Effector memory CD8-positive, alpha-beta T cell (primary cell): ENCODE data around the gene PAX5.

Source experiments
- ATAC-seq: fragments of 150-1000 bp; cut with Tn5 transposase; replicated peaks from 2 replicates; pipeline ENCODE4 v1.10.0; 2021; ENCODE audit warnings: mild to moderate bottlenecking, moderate library complexity
- DNase-seq, 3 experiments: peaks; one replicate each; pipeline ENCODE4 v3.0.0; 2021
- H3K27ac Mint-ChIP-seq, 2 donors: one replicate each; pipeline ENCODE4 v1.8.0; 2022; ENCODE audit warnings: mild to moderate bottlenecking in 2 of 2, mixed read lengths in 2 of 2, moderate library complexity in 2 of 2
- H3K27me3 Mint-ChIP-seq, 2 donors: one replicate each; pipeline ENCODE4 v1.8.0; 2022; ENCODE audit warnings: mixed read lengths in 2 of 2
- H3K36me3 Mint-ChIP-seq: one replicate; pipeline ENCODE4 v1.8.0; 2022; ENCODE audit warnings: mild to moderate bottlenecking, moderate library complexity, mixed read lengths; ENCODE audit not compliant: insufficient read depth
- H3K4me1 Mint-ChIP-seq, 2 donors: one replicate each; pipeline ENCODE4 v1.8.0; 2022; ENCODE audit warnings: low read depth in 2 of 2, mixed read lengths in 2 of 2
- H3K4me3 Mint-ChIP-seq, 2 donors: one replicate each; pipeline ENCODE4 v1.8.0; 2022; ENCODE audit warnings: mild to moderate bottlenecking in 2 of 2, mixed read lengths in 2 of 2, moderate library complexity in 2 of 2
- H3K9me3 Mint-ChIP-seq, 2 donors: one replicate each; pipeline ENCODE4 v1.8.0; 2022; ENCODE audit warnings: mixed read lengths in 2 of 2

The PAX5 gene

DNA sequence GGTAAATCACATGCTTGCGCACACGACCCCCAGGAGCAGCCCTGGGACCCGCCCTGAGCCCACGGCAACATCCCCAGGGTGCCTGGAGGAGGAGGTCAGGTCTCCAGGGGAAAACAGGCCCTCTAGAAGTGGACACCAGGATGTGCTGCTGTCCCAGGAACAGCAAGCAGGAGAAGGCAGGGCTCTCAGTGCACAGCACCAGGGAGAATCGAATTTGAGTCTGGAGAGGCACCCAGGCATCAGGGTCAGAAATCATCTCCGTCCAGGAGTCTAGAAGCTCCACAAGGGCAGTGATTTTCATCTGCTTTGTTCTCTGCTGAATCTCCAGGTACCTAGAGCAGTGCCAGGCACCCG, 93.6 kb downstream of the PAX5 start:
- no peaks in the 10 kb centered on the region for H3K36me3 Mint-ChIP-seq
- no peak for DNase-seq
- H3K9me3 Mint-ChIP-seq, result no peaks in the 10 kb centered on the region
- H3K4me1 Mint-ChIP-seq, result no peaks in the 10 kb centered on the region
- no peak for ATAC-seq
- peaks cover 21 to 45% of the 10 kb centered on the region in 2 donors for H3K27me3 Mint-ChIP-seq
- no peak overlapping the region for H3K4me3 Mint-ChIP-seq
- H3K27ac Mint-ChIP-seq, result no peak overlapping the region

DNA sequence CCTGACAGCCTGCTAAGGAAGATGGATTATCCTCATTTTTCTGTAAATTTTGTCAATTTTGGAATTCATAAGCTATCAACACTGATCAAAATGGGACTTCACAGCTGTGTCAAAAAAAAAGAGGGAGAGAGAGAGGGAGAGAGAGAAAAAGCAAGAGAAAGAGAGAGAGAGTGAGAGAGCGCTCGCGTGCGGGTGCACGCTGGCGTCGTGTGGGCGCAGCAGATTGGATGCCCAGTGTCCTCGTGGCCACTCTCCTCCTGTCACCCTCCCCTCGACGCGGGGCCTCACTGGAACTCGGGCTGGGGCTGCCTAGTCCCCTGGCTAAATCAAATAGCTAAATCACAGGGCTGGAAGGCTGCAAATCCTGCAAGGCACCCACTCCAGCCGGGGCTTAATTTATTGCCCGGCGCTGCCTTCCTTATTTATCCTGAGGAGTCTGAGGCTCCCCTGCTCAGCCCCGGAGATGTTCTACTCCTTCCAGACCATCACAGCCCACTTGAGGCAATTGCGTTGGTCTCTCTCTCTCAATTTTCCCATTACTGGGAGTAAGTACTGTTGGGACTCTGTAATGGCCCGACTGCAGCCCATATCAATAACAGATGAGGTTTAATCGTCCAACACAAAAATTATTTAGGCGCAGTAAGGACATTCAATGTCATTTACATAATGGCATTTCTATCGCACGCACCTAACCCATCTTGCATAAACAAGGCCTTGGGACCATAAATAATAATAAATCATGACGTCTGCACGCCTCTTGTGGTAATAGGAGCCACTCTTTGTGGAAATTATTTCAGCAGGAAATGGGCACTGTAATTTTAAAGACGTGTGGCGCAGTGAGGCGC, 94.2 kb downstream of the PAX5 start:
- H3K27me3 Mint-ChIP-seq, result peaks cover 21 to 51% of the 10 kb centered on the region in 2 donors
- no peaks in the 10 kb centered on the region for H3K36me3 Mint-ChIP-seq
- no peak for ATAC-seq
- H3K9me3 Mint-ChIP-seq, result no peaks in the 10 kb centered on the region
- DNase-seq, result no peak
- H3K27ac Mint-ChIP-seq, result no peak overlapping the region
- no peak overlapping the region for H3K4me3 Mint-ChIP-seq
- no peaks in the 10 kb centered on the region for H3K4me1 Mint-ChIP-seq

DNA sequence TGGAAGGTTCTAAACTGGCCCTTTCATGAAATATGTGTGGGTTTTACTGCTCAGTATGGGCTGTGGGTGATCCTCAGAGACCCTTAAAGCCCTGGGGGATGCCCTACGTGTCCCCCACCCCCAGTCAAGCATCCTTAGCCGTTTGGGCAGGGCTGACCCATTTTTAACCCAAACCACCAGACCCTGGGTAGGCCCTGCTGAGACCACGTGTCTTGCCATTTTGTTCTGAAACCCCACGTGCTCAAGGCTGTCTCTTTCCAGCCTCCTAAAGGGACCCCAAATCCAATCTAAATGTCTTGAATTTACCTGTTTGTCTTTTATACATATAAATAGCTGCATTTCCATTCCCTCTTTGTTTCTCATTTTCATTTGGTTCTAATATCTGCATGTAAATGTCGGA, 94.9 kb downstream of the PAX5 start:
- Mint-ChIP-seq H3K4me1 (no peaks in the 10 kb centered on the region), H3K4me3 (no peak overlapping the region), H3K9me3 (no peaks in the 10 kb centered on the region), H3K27ac (no peak overlapping the region), H3K27me3 (peaks cover 21 to 48% of the 10 kb centered on the region in 2 donors), H3K36me3 (no peaks in the 10 kb centered on the region)
- ATAC-seq (no peak), DNase-seq (no peak)

DNA sequence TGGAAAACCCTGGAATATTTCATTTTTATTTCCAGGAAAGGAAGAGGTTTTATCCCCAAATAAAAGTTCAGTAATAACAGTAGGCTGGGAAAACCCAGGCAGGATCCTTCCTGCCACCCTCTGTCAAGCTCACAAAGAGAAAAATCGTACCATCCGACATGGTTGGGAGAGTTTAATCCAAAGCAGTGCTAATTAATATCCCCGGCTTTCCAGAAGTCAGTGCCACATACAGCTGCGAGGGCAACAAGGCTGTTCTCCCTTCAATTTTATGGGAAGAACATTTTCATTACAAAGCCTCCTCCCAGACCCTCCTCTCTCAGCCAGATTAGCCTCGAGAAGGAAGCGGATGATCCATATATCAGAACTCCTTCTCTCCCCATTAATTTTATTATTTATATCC, 95.5 kb downstream of the PAX5 start:
- Mint-ChIP-seq H3K36me3 (no peaks in the 10 kb centered on the region), H3K9me3 (no peaks in the 10 kb centered on the region), H3K27me3 (peaks cover 21 to 54% of the 10 kb centered on the region in 2 donors), H3K27ac (no peak overlapping the region), H3K4me3 (no peak overlapping the region), H3K4me1 (no peaks in the 10 kb centered on the region)
- no peak for ATAC-seq
- no peak for DNase-seq

DNA sequence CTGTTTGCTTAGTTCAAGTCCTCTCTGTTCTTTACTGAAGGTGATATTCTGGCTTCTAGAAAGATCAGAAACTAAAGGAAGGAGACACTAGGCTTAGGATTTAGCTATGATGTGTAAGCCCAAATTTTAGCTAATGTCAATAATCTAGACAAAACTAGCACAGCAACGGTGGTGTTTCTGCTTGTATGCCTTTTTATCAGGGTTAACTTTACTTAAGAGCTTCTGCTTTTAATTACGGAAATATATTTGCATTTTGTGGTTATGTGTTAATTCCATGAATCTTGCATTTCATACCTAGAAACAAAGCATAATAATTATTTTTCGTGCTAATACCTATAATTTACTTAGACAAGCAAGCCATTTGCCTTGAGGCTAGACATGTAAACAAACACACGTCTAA, 96.1 kb downstream of the PAX5 start:
- DNase-seq (no peak), ATAC-seq (no peak)
- H3K36me3 Mint-ChIP-seq, result no peaks in the 10 kb centered on the region
- no peak overlapping the region for H3K4me3 Mint-ChIP-seq
- H3K27me3 Mint-ChIP-seq, result peaks cover 18 to 61% of the 10 kb centered on the region in 2 donors
- no peaks in the 10 kb centered on the region for H3K9me3 Mint-ChIP-seq
- no peaks in the 10 kb centered on the region for H3K4me1 Mint-ChIP-seq
- no peak overlapping the region for H3K27ac Mint-ChIP-seq

DNA sequence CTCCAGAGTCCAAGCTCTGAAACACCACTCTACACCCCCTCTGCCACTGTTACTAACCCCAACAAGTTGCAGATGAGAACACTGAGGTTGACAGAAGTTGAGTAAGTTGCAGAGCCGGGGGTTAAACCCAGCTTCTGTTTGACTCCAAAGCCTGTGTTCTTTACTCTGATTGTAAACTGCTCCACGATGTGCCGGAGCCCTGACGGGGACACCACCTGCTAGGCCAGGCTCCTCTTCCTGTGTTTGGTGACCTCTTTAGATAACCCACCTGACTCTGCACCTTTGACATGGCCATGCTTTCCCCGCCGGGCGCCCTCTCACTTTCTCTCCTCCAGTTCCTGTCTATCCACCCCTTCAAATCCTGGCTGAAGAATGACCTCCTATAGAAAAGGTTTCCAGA, 96.7 kb downstream of the PAX5 start:
- no peaks in the 10 kb centered on the region for H3K4me1 Mint-ChIP-seq
- no peak overlapping the region for H3K27ac Mint-ChIP-seq
- H3K36me3 Mint-ChIP-seq, result no peaks in the 10 kb centered on the region
- ATAC-seq (no peak), DNase-seq (no peak)
- H3K9me3 Mint-ChIP-seq, result peaks cover under 1 to 3% of the 10 kb centered on the region in 2 donors
- peaks cover 17 to 66% of the 10 kb centered on the region in 2 donors for H3K27me3 Mint-ChIP-seq
- no peak overlapping the region for H3K4me3 Mint-ChIP-seq

DNA sequence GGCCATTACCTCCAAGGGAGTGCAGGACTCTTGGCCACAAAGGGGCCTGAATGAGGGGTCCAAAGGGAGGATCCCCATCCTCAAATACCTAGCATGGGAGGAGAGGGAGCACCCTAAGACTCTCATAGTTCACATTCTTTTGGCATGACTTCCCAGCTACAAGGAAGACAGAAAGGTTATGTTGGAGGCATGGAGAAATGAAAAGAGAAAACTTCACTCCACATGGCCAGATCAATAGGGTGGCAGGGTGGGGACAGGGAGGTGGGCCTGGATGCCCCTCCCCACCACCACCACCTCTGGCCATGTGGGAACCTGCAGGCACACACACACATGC, 97.6 kb downstream of the PAX5 start:
- no peaks in the 10 kb centered on the region for H3K36me3 Mint-ChIP-seq

DNA sequence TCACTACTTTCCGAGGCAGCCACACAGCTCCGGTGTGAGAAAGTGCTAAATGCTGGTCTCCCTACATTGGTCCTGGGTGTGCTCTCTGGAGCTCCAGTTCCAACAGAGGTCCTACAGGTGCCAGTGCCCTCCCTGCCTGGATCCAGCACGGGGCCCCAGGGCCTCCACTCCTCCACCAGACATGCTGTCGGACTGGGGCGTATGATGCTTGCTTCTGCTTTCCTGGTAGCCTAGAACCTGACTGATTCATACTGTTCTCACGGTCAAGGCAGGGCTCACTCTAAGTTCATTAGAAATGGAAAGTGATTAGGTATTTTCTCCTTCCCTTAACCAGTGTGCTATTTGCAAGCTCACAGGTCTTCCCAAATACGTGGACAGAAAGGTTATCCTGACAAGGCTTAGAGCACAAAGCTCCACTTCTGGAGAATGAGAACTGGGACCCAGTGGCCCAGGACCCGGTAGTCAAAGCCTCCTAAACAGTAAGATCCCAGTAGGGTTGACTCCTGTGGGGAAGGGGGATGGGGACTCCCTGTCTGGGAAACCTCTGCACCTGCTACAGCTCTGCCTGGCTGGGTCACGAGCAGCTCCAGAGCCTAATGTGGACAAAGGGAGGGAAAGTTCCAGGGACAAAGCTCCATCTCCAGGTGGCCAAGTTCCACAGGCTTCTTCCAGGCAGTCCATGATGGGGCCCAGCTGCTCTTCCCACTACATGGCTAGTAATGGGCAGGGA, 98.1 kb downstream of the PAX5 start:
- ATAC-seq, result no peak
- Mint-ChIP-seq H3K27ac (no peak overlapping the region), H3K4me1 (no peaks in the 10 kb centered on the region), H3K4me3 (no peak overlapping the region), H3K9me3 (peaks cover 2 to 7% of the 10 kb centered on the region in 2 donors), H3K27me3 (peaks cover 23 to 65% of the 10 kb centered on the region in 2 donors), H3K36me3 (no peaks in the 10 kb centered on the region)
- no peak for DNase-seq

More for the DNA sequence above, 97.6 kb downstream of the PAX5 start:
- Mint-ChIP-seq H3K27ac (no peak overlapping the region), H3K27me3 (peaks cover 23 to 65% of the 10 kb centered on the region in 2 donors), H3K9me3 (peaks cover 2 to 7% of the 10 kb centered on the region in 2 donors), H3K4me1 (no peaks in the 10 kb centered on the region), H3K4me3 (no peak overlapping the region)
- ATAC-seq (no peak), DNase-seq (no peak)

DNA sequence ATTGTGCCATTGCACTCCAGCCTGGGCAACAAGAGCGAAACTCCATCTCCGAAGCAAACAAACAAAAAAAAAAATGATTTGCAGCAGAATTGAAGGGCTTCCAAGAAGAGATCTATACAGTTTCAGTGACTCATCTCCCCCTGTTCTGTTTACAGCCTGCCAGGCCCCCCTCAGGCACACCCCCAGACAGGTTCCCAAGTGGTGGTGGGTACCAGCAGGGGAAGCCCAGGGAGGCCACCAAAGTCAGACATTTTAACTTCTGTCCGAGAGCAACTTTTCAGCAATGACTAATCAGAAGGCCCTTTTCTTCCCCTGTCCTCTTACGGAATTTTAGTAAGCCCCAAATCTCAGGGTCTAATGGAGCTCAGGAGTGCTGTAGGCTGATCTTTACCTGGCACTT, 98.7 kb downstream of the PAX5 start:
- no peak for ATAC-seq
- Mint-ChIP-seq H3K27me3 (peaks cover 20 to 65% of the 10 kb centered on the region in 2 donors), H3K4me1 (no peaks in the 10 kb centered on the region), H3K4me3 (no peak overlapping the region), H3K27ac (no peak overlapping the region), H3K36me3 (no peaks in the 10 kb centered on the region), H3K9me3 (peaks cover 2 to 7% of the 10 kb centered on the region in 2 donors)
- DNase-seq, result no peak

DNA sequence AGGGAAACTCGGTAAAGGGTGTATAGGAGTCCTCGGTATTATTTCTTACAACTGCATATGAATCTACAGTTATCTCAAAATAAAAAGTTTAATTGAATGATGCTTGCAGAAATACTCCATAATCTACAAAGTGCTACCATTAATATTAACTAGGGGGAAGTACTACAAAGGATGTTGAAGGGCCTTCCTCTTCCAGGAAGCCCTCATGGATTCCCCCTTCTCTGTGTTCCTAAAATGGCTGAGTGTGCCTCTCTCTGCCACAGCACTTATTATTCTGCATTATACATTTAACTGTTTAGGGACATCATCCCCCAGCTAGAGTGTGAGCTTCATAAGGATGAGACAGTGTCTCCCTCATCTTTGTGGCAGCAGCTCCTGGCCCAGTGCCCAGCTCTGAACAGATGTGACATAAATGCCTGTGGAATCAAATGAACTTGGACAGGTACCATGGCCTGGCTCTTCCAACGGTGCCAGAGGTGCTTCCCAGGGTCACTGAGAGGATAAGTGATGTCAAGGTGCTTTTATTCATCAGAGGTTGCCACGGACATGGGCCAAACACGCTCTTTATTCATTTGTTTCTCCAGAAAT, 99.5 kb downstream of the PAX5 start:
- Mint-ChIP-seq H3K9me3 (peaks cover 2 to 7% of the 10 kb centered on the region in 2 donors), H3K36me3 (no peaks in the 10 kb centered on the region), H3K27me3 (peaks cover 18 to 64% of the 10 kb centered on the region in 2 donors), H3K4me1 (no peaks in the 10 kb centered on the region), H3K4me3 (no peak overlapping the region), H3K27ac (no peak overlapping the region)
- ATAC-seq (no peak), DNase-seq (no peak)

DNA sequence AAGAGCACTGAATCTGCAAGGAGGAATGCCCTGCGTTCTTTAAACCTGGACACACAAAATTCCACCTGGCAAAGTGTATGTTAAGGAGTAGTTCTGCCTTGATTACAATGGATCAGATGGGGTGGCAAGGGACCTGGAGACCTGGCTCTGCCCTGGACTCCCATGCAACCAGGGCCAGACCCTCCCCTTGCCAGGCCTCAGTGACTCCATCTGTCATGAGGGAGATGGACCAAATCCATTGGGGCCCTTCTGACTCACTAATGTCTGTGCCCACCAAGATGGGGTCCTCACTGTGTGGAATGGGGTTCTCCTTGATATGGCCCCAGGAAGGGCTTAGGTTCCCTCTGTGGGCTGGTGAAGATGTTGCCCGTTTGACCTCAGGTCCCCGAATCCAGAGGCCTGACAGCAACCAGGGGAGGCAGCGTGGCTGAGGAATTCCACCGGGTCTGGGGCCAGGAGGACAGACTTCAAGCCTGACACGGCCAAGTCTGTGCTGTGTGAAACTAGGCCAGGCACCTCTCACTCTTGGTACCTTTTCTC, 100.3 kb downstream of the PAX5 start:
- Mint-ChIP-seq H3K4me1 (no peaks in the 10 kb centered on the region), H3K36me3 (no peaks in the 10 kb centered on the region), H3K27me3 (peaks cover 21 to 61% of the 10 kb centered on the region in 2 donors), H3K4me3 (no peak overlapping the region), H3K9me3 (peaks cover 2 to 7% of the 10 kb centered on the region in 2 donors), H3K27ac (no peak overlapping the region)
- DNase-seq (no peak), ATAC-seq (no peak)

DNA sequence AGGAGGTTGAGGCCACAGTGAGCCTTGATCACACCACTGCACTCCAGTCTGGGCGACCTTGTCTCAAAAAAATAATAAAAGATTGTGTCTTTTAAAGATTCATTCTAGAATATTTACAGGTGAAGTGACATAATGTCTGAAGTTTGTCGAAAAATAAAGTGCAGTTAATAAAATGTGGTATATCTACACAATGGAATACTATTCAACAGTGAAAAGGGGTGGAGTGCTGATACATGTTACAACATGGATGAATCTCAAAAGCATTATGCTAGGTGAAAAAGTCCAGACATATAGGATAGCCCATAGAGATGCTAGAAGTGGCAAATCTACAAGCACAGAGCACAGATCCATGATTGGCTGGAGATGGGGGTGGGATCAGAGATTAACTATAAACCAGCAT, 101.9 kb downstream of the PAX5 start:
- Mint-ChIP-seq H3K9me3 (peaks cover 2 to 7% of the 10 kb centered on the region in 2 donors), H3K4me3 (no peak overlapping the region), H3K27me3 (peaks cover 14 to 68% of the 10 kb centered on the region in 2 donors), H3K36me3 (no peaks in the 10 kb centered on the region), H3K4me1 (no peaks in the 10 kb centered on the region), H3K27ac (no peak overlapping the region)
- DNase-seq, result no peak
- no peak for ATAC-seq

DNA sequence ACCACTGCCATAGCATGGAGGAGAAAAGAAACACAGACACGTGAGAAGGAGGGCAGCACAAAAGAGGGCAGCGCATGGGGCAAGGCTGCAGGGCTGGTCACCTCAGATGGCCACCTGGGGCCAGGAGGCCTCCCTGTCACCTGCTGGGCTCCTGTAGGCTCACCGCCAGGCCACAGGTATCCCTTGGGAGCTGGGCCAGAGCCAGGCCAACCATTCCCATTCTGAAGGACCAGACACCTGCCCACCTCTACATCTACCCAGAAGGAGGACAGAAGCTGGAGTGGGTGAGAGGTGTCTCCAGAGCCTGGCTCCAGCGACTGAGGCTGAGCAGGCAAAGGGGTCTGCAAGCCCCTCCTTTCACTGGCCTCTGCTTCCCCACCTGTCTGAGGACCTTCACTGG, 103.1 kb downstream of the PAX5 start:
- Mint-ChIP-seq H3K27me3 (peaks cover 14 to 69% of the 10 kb centered on the region in 2 donors), H3K36me3 (no peaks in the 10 kb centered on the region), H3K27ac (no peak overlapping the region), H3K4me1 (no peaks in the 10 kb centered on the region), H3K9me3 (peaks cover 2 to 7% of the 10 kb centered on the region in 2 donors), H3K4me3 (no peak overlapping the region)
- DNase-seq (no peak), ATAC-seq (no peak)

DNA sequence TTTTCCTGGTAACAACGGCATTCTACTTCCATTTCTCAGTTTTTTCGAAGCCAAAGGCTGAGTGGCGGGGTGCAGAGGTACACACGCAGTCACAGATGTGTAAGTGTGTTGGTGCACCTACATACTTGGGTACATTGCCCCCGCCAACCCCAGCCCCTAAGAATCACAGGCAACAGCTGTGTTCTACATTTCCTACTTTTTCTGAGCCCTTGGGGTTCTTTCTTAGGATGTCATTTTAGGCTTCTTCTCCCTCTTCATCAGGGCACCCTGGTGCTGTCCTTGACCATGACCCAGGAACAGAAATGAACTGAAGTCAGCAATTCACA, 104.8 kb downstream of the PAX5 start:
- no peak overlapping the region for H3K27ac Mint-ChIP-seq
- no peaks in the 10 kb centered on the region for H3K36me3 Mint-ChIP-seq
- no peak overlapping the region for H3K4me3 Mint-ChIP-seq
- H3K4me1 Mint-ChIP-seq, result no peaks in the 10 kb centered on the region
- H3K9me3 Mint-ChIP-seq, result peaks cover 2 to 7% of the 10 kb centered on the region in 2 donors
- peaks cover 14 to 69% of the 10 kb centered on the region in 2 donors for H3K27me3 Mint-ChIP-seq
- DNase-seq (no peak), ATAC-seq (no peak)
